Measurements from ENCODE around the gene MTRFR.
"Not testable (repeated sequence)": the region's sequence is repeated elsewhere in the genome, so short reads cannot be mapped to it uniquely, and the experiment has no call there.

MTRFR gene

GRCh38 chr12:123248996-123249741 is 15.9 kb downstream of the MTRFR start:
- DNase-seq (ENCODE audit: low read depth): not testable (repeated sequence)

GRCh38 chr12:123250471-123251383 is 17.5 kb downstream of the MTRFR start:
- DNase-seq (ENCODE audit: low read depth): no peak

GRCh38 chr12:123251403-123252076 is 18.3 kb downstream of the MTRFR start:
- no peak for DNase-seq (ENCODE audit: low read depth)

- not testable (repeated sequence) for DNase-seq (ENCODE audit: low read depth)
These were observed 19.1 kb downstream of the MTRFR start for GRCh38 chr12:123252365-123252764.

- DNase-seq (ENCODE audit: low read depth): no peak
These were observed 20.6 kb downstream of the MTRFR start for GRCh38 chr12:123253641-123254459.

- no peak for DNase-seq (ENCODE audit: low read depth)
These were observed 21.7 kb downstream of the MTRFR start for GRCh38 chr12:123254853-123255446.

- no peak for DNase-seq (ENCODE audit: low read depth)
These were observed 25.4 kb downstream of the MTRFR start for GRCh38 chr12:123258593-123258992.

- DNase-seq (ENCODE audit: low read depth): no peak
These were observed 26.8 kb downstream of the MTRFR start for GRCh38 chr12:123260081-123260480.

GRCh38 chr12:123261196-123261595 is 28.0 kb downstream of the MTRFR start:
- no peak for DNase-seq (ENCODE audit: low read depth)

- DNase-seq (ENCODE audit: low read depth): no peak
These were observed 30.1 kb downstream of the MTRFR start for GRCh38 chr12:123263196-123263817.

- DNase-seq (ENCODE audit: low read depth): no peak
These were observed 31.4 kb downstream of the MTRFR start for GRCh38 chr12:123264642-123265041.

GRCh38 chr12:123265851-123266678 is 32.8 kb downstream of the MTRFR start:
- DNase-seq (ENCODE audit: low read depth): no peak

- DNase-seq (ENCODE audit: low read depth): no peak
These were observed 33.5 kb downstream of the MTRFR start for GRCh38 chr12:123266679-123267277.

- DNase-seq (ENCODE audit: low read depth): no peak
These were observed 34.2 kb downstream of the MTRFR start for GRCh38 chr12:123267335-123267920.

- DNase-seq (ENCODE audit: low read depth): no peak
These were observed 35.0 kb downstream of the MTRFR start for GRCh38 chr12:123267991-123268843.

- DNase-seq (ENCODE audit: low read depth): no peak
These were observed 35.6 kb downstream of the MTRFR start for GRCh38 chr12:123268850-123269249.

- no peak for DNase-seq (ENCODE audit: low read depth)
These were observed 36.2 kb downstream of the MTRFR start for GRCh38 chr12:123269395-123269892.

- DNase-seq (ENCODE audit: low read depth): no peak
These were observed 36.6 kb downstream of the MTRFR start for GRCh38 chr12:123269896-123270213.
